GM21447 (cell line): ENCODE measurements around the gene TM2D3.

Experiments
- ATAC-seq: cut with Tn5 transposase; IDR thresholded peaks from one replicate; pipeline ENCODE4 v1.9.1; 2021; ENCODE audit not compliant: unreplicated experiment

The TM2D3 gene

DNA sequence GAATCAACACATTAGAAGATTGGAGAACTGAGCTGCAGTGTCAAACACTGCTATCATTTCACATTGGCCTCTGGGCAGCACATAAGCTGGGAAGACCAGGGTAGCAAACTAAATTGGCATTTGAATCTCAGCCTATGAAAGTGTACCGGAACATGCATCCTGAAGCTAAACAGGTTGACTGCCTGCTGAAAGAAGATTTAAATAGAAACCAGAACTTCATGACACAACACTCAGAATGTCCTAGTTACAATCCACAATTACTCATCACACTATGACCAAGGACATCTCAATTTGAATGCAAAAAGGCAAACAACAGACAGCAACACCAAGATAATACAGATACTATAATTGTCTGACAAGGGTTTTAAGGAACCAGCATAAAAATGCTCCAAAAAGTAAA is 26.2 kb downstream of the TM2D3 start:
- no peak for ATAC-seq

GRCh38 chr15:101625184-101625583 is 27.0 kb downstream of the TM2D3 start:
- no peak for ATAC-seq

DNA sequence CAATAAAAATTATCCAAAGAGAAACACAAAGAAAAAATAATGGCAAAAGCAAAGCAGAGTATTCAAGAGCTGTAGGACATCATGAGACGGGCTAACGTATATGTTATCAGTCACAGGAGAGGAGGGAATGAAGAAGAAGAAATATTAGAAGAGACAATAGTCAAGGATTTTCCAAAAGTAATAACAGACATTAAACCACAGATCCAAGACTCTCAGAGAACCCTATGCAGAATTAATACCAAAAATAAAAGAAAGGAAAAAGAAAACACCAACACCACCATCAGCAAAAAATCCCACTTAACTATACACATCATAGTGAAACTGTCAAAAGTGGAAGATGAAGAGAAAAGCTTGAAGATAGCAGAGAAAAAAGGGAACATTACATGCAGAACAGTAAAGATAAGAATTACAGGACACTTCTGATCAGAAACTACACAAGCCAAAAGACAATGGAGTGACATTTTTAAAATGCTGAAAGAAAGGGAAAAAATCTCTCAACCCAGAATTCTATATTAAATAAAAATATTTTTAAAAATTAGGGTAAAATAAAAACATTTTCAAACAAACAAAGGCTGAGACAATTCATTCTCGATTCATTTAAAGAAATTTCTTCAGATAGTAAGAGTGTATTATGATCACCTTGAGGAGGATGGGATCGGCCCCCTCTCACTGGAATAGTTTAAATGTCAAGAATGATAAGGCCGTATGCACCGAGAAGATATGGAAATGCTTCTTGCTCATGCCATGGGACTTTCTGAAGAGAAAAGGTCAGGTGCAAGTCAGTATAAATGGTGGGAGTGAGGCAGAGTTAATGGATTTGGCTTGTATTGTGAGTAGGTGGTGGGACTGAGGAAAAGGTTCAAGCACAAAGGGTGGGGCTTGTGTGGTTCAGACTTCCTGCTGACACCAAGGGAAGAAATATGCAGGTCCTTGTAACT is 28.5 kb downstream of the TM2D3 start:
- ATAC-seq: no peak

- ATAC-seq: no peak
These were observed 30.2 kb downstream of the TM2D3 start for GRCh38 chr15:101621961-101622360.

DNA sequence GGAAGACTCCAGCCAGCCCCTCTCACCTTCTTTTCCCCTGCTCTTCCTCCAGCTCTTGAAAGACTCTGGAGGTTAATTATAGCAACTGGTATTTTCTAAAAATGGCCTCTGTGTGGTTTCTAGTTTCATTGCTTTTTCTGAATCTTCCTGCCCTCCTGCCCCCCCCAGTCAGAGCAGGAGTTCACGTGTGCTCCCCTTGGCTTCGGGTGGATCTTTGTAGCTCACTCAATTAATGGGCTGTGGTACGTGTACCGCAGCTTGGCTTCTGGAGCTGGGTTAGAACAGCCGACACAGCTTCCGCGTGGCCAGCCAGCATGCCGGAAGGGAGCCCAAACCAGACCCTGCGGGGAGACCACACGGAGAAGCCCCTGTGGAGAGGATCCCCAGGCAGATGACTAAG is 31.5 kb downstream of the TM2D3 start:
- ATAC-seq: peak; percentile 68

GRCh38 chr15:101619615-101619865 is 32.6 kb downstream of the TM2D3 start:
- ATAC-seq: no peak

DNA sequence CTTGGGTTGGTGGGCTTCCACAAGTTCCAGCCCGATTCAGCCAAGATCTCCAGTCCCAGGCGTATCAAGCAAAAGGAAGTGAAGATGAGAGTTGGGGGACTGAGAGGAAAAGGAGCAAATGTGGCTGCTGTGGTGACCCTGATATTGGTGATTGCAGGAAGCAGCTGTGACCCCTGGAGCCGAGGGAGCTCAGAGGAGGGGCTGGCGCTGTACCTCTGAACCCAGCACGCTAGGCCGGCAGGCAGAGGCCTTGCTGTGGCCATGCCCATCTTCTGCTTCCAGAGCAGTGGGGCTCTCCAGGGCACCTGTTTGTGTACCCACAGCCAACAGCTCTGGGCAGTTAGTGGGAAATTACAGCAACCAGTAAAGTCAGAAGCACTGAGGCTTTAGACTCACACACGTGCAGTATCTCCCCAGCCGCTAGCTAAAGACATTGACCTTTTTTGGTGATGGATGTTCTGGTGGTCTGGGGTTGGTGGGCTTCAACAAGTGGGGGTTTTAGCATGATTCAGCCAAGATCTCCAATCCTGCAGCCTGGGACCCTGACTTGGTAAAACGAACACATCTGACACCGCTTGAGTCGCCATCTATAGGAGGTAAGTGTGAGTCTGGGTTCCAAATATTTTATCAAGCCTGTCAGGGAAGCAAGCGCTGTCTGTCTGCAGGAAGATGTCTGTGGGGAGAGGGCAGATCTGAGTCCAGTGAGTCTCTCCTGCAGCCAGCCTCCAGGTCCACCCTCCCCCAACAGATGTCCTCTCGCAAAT is 33.1 kb downstream of the TM2D3 start:
- no peak for ATAC-seq

DNA sequence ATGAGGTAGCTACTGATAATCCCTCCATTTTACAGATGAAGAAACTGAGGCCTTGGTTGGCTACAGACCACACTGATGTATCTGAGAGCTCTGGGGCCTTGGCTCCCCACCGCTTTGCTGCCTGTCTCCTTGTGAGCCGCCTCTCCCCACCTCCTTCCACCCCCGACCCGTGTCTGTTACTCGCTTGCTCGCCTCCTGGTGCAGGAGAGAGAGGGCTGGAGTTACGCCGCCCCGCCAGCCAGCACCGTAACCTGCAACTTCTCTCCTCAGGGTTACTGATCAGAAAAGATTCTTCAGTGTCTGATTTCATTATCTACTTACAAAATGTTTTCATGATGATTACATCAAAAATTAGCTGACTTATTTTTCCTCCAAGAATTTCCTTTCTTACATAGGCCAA is 34.1 kb downstream of the TM2D3 start:
- ATAC-seq: no peak

GRCh38 chr15:101617390-101617965 is 34.7 kb downstream of the TM2D3 start:
- ATAC-seq: no peak

GRCh38 chr15:101615986-101616848 is 36.0 kb downstream of the TM2D3 start:
- no peak for ATAC-seq

- ATAC-seq: no peak
These were observed 36.7 kb downstream of the TM2D3 start for GRCh38 chr15:101615414-101615985.

GRCh38 chr15:101614761-101615160 is 37.4 kb downstream of the TM2D3 start:
- ATAC-seq: no peak

DNA sequence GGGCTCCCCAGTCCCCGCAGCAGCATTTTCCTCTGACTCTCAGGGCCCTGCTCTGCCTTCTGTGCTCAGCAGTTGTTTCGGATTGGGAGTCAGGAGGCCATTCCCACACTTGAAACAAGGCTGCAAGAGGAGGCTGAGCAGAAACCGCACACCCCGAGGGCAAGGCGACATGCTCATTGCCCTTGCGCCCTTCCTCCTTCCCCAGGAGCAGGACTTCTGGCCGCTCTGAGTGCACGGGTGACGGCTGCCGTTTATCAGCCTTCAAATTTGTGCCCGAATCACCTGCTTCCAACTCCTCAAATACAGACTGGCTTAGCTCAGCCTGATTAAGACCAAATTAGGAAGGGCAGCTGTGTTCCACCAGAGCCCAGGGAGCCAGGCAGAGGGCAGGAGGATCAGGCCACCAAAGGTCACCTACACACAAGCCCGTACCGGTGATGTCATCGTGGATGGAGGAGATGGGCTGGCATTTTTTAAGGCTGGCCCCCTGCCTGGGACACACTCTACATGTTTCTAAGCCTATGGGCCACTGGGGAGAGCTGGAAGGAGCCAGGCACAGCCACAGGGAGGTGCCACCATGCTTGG is 38.1 kb downstream of the TM2D3 start:
- no peak for ATAC-seq

DNA sequence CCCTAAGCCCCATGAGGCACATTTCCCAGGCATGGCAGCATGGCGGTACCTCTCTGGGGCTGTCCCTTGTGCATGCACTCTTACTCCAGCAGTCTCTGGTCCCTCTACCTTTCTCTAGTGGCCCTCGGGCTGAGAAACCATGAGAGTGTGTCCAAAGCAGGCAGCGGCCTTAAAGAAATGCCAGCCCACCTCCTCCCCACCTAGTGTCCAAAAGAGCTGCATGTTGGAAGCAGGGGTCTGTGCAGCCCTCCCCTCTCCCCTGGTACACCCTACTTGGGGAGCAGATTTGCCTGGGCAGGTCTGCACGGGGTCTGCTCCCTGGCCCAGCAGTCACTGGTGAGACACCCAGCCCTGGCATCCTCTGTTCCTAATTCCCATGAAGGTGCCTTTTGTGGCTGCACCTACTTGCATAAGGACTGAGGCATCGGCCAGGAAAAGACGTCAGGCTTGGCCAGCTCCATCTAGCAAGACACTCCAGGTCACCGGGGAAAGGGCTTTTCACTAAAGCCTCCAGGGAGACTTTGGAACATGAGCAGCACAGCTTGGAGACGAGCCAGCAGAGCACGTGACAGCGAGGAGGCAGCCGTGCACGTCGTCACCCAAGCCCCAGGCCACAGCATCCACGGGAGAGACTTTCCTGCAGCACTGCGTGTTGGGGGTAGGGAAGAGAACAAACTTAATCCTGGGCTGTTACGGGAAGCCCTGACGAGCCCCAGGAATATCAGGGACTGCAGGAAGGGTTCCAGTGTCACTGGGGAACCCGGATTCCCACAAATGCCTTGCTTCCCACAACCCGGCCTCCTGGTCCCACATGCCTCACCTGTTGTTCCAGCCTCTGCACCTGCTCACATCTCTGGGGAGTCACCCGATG is 38.8 kb downstream of the TM2D3 start:
- no peak for ATAC-seq

GRCh38 chr15:101612676-101613075 is 39.5 kb downstream of the TM2D3 start:
- ATAC-seq: no peak

DNA sequence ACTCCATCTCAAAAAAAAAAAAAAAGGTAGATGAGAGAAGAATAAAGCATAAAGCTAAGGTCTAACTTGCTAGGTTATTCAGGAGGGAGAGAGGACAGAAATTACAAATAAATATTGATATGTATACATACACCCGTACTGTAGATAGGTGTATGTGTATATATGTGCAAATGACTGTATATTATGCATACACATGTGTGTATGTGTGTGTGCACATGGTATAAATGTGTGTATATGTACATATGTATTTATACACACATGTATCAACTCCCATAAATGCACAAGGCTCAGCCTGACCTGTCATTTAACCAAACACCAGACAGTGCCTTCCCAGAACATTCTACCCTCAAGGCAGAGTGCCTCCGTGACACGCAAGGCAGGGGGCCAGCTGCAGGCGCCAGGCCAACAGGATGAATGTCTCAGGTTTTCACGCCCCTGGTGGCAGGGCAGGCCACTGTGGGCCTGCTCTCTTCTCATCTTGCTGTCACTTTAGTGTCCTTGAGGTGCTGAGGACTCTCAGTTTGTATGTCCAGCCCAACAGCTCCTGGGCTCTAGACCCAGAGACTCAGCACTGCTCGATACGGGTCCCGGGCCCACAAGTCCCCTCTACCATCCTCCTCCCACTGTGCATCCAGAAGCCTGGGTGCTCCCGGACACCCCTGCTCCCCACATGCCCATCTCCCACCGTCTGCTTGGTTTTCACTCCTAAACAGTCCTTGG is 40.4 kb downstream of the TM2D3 start:
- ATAC-seq: no peak

DNA sequence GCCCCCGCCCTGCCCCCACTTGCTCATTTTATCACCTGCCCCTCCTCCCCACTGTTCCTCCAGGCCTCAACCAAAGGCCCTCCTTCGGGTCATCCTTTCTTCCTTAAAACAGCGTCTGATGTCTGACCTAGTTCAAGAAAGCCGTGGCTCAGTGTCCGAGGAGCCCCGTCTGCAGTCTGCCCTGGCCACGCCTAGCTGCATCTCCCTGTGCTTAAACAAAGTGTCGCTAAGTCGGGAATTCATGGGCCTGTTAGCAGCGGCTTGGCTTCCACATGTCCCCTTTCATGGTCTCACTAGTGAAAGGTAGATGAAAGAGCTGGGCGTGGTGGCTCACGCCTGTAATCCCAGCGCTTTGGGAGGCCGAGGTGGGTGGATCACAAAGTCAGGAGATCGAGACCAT is 41.2 kb downstream of the TM2D3 start:
- ATAC-seq: no peak

GRCh38 chr15:101610611-101611000 is 41.6 kb downstream of the TM2D3 start:
- ATAC-seq: no peak
